Right atrium auricular region (tissue), 2 donors: ENCODE results near the gene SLC9C2. TPM values are rescaled to one million over a fixed set of nuclear protein-coding genes. Genes with fewer than 3 reads are reported as not detected.
"Not testable (repeated sequence)": the region's sequence is repeated elsewhere in the genome, so short reads cannot be mapped to it uniquely, and the experiment has no call there.

Source experiments
- DNase-seq: peaks from one replicate; pipeline ENCODE4 v3.0.0-alpha.2; 2019; ENCODE audit warnings: low spot score
- H3K27ac ChIP-seq, 2 donors: fragments of 200-600 bp; sonication (generic); 1 replicate in 1 of 2; 2 replicates in 1 of 2; pipeline ENCODE4 v1.5.1; 2016 to 2019
- H3K27me3 ChIP-seq, 2 donors: fragments of 200-600 bp; sonication (generic); one replicate each; pipeline versions ENCODE4 v1.5.1 to v1.6.0; 2017 to 2019
- H3K36me3 ChIP-seq: fragments of 200-600 bp; sonication (generic); one replicate; pipeline ENCODE4 v1.5.1; 2016
- H3K4me1 ChIP-seq, 2 donors: fragments of 200-600 bp; sonication (generic); one replicate each; pipeline versions ENCODE4 v1.5.1 to v1.6.0; 2017 to 2019
- H3K4me3 ChIP-seq, 2 donors: fragments of 200-600 bp; sonication (generic); 1 replicate in 1 of 2; 2 replicates in 1 of 2; pipeline ENCODE4 v1.5.1; 2017 to 2019; ENCODE audit warnings: mild to moderate bottlenecking in 1 of 2, moderate library complexity in 1 of 2
- H3K9me3 ChIP-seq, 2 donors: fragments of 200-600 bp; sonication (generic); one replicate each; pipeline ENCODE4 v1.5.1; 2019
- CTCF ChIP-seq, 2 donors: fragments of 200-600 bp; sonication (generic); IDR thresholded peaks; one replicate each; pipeline ENCODE4 v1.5.1; 2019; ENCODE audit warnings: antibody characterized with exemption in 2 of 2
- total RNA-seq, 2 donors: library from RNA; depleted of rRNA; stranded (reverse); fragments of >200 nt; gene quantifications; one replicate each; pipeline ENCODE4 v1.1.0, GENCODE V29; 2016

The SLC9C2 gene
- total RNA-seq, 2 donors from 2014 or later = 0.24 TPM; not detected in 1

- no peaks in the 10 kb centered on the region for H3K27me3 ChIP-seq
- no peaks in the 10 kb centered on the region for H3K9me3 ChIP-seq
- no peak overlapping the region for H3K27ac ChIP-seq
- peaks cover 0 to 9% of the 10 kb centered on the region in 2 donors for H3K4me1 ChIP-seq
- TF ChIP-seq CTCF (IDR thresholded peaks at IDR 0.05) = no peak
- no peaks in the 10 kb centered on the region for H3K36me3 ChIP-seq
- no peak for DNase-seq
- no peak overlapping the region for H3K4me3 ChIP-seq
Observed at GRCh38 chr1:173529106-173529505, 73.8 kb downstream of the SLC9C2 start.

GRCh38 chr1:173527151-173527826 lies 75.6 kb downstream of the SLC9C2 start:
- no peak for TF ChIP-seq CTCF (IDR thresholded peaks at IDR 0.05)
- H3K27ac ChIP-seq = no peak overlapping the region
- peaks cover 0 to 9% of the 10 kb centered on the region in 2 donors for H3K4me1 ChIP-seq
- DNase-seq = peak; percentile 70
- no peaks in the 10 kb centered on the region for H3K9me3 ChIP-seq
- no peak overlapping the region for H3K4me3 ChIP-seq
- H3K36me3 ChIP-seq = no peaks in the 10 kb centered on the region
- H3K27me3 ChIP-seq = no peaks in the 10 kb centered on the region

- H3K27me3 ChIP-seq = no peaks in the 10 kb centered on the region
- no peak for TF ChIP-seq CTCF (IDR thresholded peaks at IDR 0.05)
- no peak for DNase-seq
- H3K9me3 ChIP-seq = no peaks in the 10 kb centered on the region
- H3K36me3 ChIP-seq = no peaks in the 10 kb centered on the region
- H3K27ac ChIP-seq = no peak overlapping the region
- no peak overlapping the region for H3K4me3 ChIP-seq
- peaks cover 0 to 9% of the 10 kb centered on the region in 2 donors for H3K4me1 ChIP-seq
Observed at GRCh38 chr1:173525926-173526325, 76.9 kb downstream of the SLC9C2 start.

- H3K27ac ChIP-seq = no peak overlapping the region
- no peaks in the 10 kb centered on the region for H3K27me3 ChIP-seq
- H3K4me3 ChIP-seq = no peak overlapping the region
- no peak for DNase-seq
- H3K36me3 ChIP-seq = no peaks in the 10 kb centered on the region
- no peaks in the 10 kb centered on the region for H3K9me3 ChIP-seq
- H3K4me1 ChIP-seq = peaks cover 0 to 9% of the 10 kb centered on the region in 2 donors
- TF ChIP-seq CTCF (IDR thresholded peaks at IDR 0.05) = no peak
Observed at GRCh38 chr1:173523329-173523728, 79.5 kb downstream of the SLC9C2 start.

GRCh38 chr1:173520799-173521198 lies 82.1 kb downstream of the SLC9C2 start:
- no peak for TF ChIP-seq CTCF (IDR thresholded peaks at IDR 0.05)
- Histone ChIP-seq H3K4me1 (no peaks in the 10 kb centered on the region), H3K36me3 (no peaks in the 10 kb centered on the region), H3K4me3 (no peak overlapping the region), H3K27ac (no peak overlapping the region), H3K27me3 (no peaks in the 10 kb centered on the region), H3K9me3 (no peaks in the 10 kb centered on the region)
- no peak for DNase-seq

- H3K4me1 ChIP-seq, H3K27ac ChIP-seq, DNase-seq, H3K9me3 ChIP-seq, H3K36me3 ChIP-seq, H3K27me3 ChIP-seq, H3K4me3 ChIP-seq: not testable (repeated sequence)
Observed at GRCh38 chr1:173514503-173514902, 88.4 kb downstream of the SLC9C2 start.
